IMR-90 (cell line): ENCODE measurements around the gene CLPX.
"Not testable (repeated sequence)": the region's sequence is repeated elsewhere in the genome, so short reads cannot be mapped to it uniquely, and the experiment has no call there.

Experiments used
- BHLHE40 ChIP-seq: fragments of 150-350 bp; IDR thresholded peaks from 2 replicates; pipeline ENCODE4 v1.6.1; 2016; ENCODE audit warnings: mild to moderate bottlenecking, low read depth, low read length
- CTCF ChIP-seq: conservative IDR thresholded peaks from 2 replicates; pipeline ENCODE4 v1.5.1; 2012; ENCODE audit warnings: mild to moderate bottlenecking, low read depth, low read length, improper control_type of control experiment
- MXI1 ChIP-seq: IDR thresholded peaks from 2 replicates; pipeline ENCODE4 v1.6.1; 2012; ENCODE audit warnings: low read depth, mild to moderate bottlenecking, low read length, moderate library complexity, borderline replicate concordance
- POLR2A ChIP-seq: IDR thresholded peaks from 2 replicates; pipeline ENCODE4 v1.6.1; 2012; ENCODE audit warnings: mild to moderate bottlenecking, low read depth, low read length

GRCh38 chr15:65138631-65139030 lies 46.5 kb downstream of the CLPX start:
- not testable (repeated sequence) for TF ChIP-seq BHLHE40, CTCF, POLR2A, MXI1
